SH-SY5Y (cell line): Measurements from ENCODE around the gene PDF.

Source experiments
- GATA2 ChIP-seq: IDR thresholded peaks from 2 replicates; pipeline ENCODE4 v1.6.1; 2011; ENCODE audit warnings: mild to moderate bottlenecking, low read depth, low read length
- GATA3 ChIP-seq: IDR thresholded peaks from 2 replicates; pipeline ENCODE4 v1.6.1; 2011; ENCODE audit warnings: low read depth, mild to moderate bottlenecking, low read length, moderate library complexity

DNA sequence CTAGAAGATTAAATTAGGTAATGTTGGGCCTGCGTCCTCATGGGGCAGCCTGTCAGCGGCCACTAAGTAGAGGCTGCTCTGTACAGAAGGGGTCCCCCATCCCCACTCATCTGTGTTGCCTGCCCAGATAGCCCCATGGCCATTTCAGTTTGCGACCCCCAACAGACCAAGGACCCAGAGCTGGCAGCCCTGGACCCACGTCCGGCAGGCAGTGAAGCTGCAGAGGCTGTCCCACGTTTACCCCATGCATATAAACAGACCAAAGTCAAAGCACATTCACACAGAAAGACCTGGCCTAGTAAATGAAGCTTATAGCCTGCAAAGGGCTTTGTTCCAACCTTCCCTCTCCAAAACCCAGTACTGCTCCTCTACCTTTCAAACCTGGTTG is 4.6 kb downstream of the PDF start:
- no peak for TF ChIP-seq GATA2
- no peak for TF ChIP-seq GATA3
